Smooth muscle cell (in vitro differentiated cells): ENCODE results near the gene FADD. TPM values are rescaled to one million over a fixed set of nuclear protein-coding genes. Genes with fewer than 3 reads are reported as not detected.

Experiments used
- DNase-seq: peaks from one replicate; lab custom pipeline; 2025; ENCODE audit not compliant: unreplicated experiment; lab: John Stamatoyannopoulos, UW
- H2AFZ ChIP-seq: fragments of 200-600 bp; sonication (generic); 2 replicates; pipeline ENCODE4 v1.6.0; 2016; ENCODE audit warnings: antibody characterized with exemption, low read depth, mild to moderate bottlenecking
- H3F3A ChIP-seq: fragments of 200-600 bp; sonication (generic); 2 replicates; pipeline ENCODE4 v1.6.0; 2017; ENCODE audit warnings: antibody characterized with exemption, low read depth
- H3K27ac ChIP-seq: fragments of 200-600 bp; sonication (generic); 2 replicates; pipeline ENCODE4 v1.5.1; 2016; ENCODE audit warnings: low read depth, mild to moderate bottlenecking
- H3K27me3 ChIP-seq: fragments of 200-600 bp; sonication (generic); 2 replicates; pipeline ENCODE4 v1.6.1; 2016; ENCODE audit warnings: low read depth, mild to moderate bottlenecking
- H3K36me3 ChIP-seq: fragments of 200-600 bp; sonication (generic); 2 replicates; pipeline ENCODE4 v1.5.1; 2016; ENCODE audit warnings: low read depth
- H3K4me1 ChIP-seq: fragments of 200-600 bp; sonication (generic); 2 replicates; pipeline ENCODE4 v1.5.1; 2016; ENCODE audit warnings: low read depth
- H3K4me2 ChIP-seq: fragments of 200-600 bp; sonication (generic); 2 replicates; pipeline ENCODE4 v1.6.0; 2016; ENCODE audit warnings: mild to moderate bottlenecking
- H3K4me3 ChIP-seq: fragments of 200-600 bp; sonication (generic); 2 replicates; pipeline ENCODE4 v1.5.1; 2016; ENCODE audit warnings: mild to moderate bottlenecking
- H3K79me2 ChIP-seq: fragments of 200-600 bp; sonication (generic); 2 replicates; pipeline ENCODE4 v1.6.0; 2016; ENCODE audit warnings: low read depth, mild to moderate bottlenecking
- H3K9ac ChIP-seq: fragments of 200-600 bp; sonication (generic); 2 replicates; pipeline ENCODE4 v1.6.0; 2016; ENCODE audit warnings: low read depth
- H3K9me3 ChIP-seq: fragments of 200-600 bp; sonication (generic); replicated peaks from 2 replicates; pipeline ENCODE4 v1.5.1; 2016; ENCODE audit warnings: low read depth
- H4K20me1 ChIP-seq: fragments of 200-600 bp; sonication (generic); 2 replicates; pipeline ENCODE4 v1.6.0; 2016; ENCODE audit warnings: low read depth
- CTCF ChIP-seq: fragments of 200-600 bp; sonication (generic); IDR thresholded peaks from 2 replicates; pipeline ENCODE4 v1.5.1; 2017; ENCODE audit warnings: borderline replicate concordance, mild to moderate bottlenecking, antibody characterized with exemption; ENCODE audit not compliant: insufficient read depth, poor library complexity, severe bottlenecking
- WGBS: methylation state at CpG from one replicate; pipeline ENCODE4 v1.1.7; 2016; ENCODE audit warnings: low lambda C conversion rate; 5-methylcytosine and 5-hydroxymethylcytosine counted together
- polyA plus RNA-seq: library from polyadenylated mRNA; unstranded; fragments of >200 nt; fragmentation: Nextera tagmentation; extraction: Ambion mirVana; gene quantifications from 2 replicates; pipeline ENCODE4 v1.2.1, GENCODE V29; 2016
- total RNA-seq: library from RNA; depleted of rRNA; stranded (reverse); fragments of >200 nt; gene quantifications from 2 replicates; pipeline ENCODE4 v1.2.3, GENCODE V29; 2014

Gene FADD
- total and polyA plus RNA-seq, 2 experiments from 2014 or later = 22.2 to 41.3 TPM

- Histone ChIP-seq H3K4me2 (no peak overlapping the region), H3K27ac (no peak overlapping the region), H3K4me1 (no peaks in the 10 kb centered on the region), H4K20me1 (no peaks in the 10 kb centered on the region), H3F3A (no peaks in the 10 kb centered on the region), H3K9me3 (no peaks in the 10 kb centered on the region), H3K9ac (no peak overlapping the region), H3K36me3 (no peaks in the 10 kb centered on the region), H2AFZ (no peak overlapping the region), H3K27me3 (no peaks in the 10 kb centered on the region), H3K4me3 (no peak overlapping the region), H3K79me2 (no peaks in the 10 kb centered on the region)
- WGBS = 83% methylated on average over 12 of the region's 12 CpGs
- no peak for DNase-seq
- no peak for TF ChIP-seq CTCF
These were observed 52.5 kb downstream of the FADD start for GRCh38 chr11:70255477-70256116.

Other genes with a start within 250 kb of the FADD start
- 93.4 and 107 TPM in 2 replicates for gene ANO1, start 125.0 kb upstream of the FADD start, total RNA-seq
- 94.8 and 133 TPM in 2 replicates for gene ANO1, start 125.0 kb upstream of the FADD start, polyA plus RNA-seq
- 31.5 and 48.2 TPM in 2 replicates for gene PPFIA1, start 67.4 kb downstream of the FADD start, total RNA-seq
- gene PPFIA1, start 67.4 kb downstream of the FADD start, polyA plus RNA-seq = 23.8 and 33.8 TPM in 2 replicates
- gene CTTN, start 195.2 kb downstream of the FADD start, total RNA-seq = 136 and 173 TPM in 2 replicates
- gene CTTN, start 195.2 kb downstream of the FADD start, polyA plus RNA-seq = 64.7 and 112 TPM in 2 replicates